ENCODE results near the gene SHC4. TPM values are rescaled to one million over a fixed set of nuclear protein-coding genes. Genes with fewer than 3 reads are reported as not detected.

Gene SHC4
- polyA plus RNA-seq, 3 donors, result 0.09 TPM; not detected in 2

- H3K27me3 Mint-ChIP-seq (ENCODE audit: low read depth in 3 of 3), result no peaks in the 10 kb centered on the region
- H3K27ac Mint-ChIP-seq, result peak overlapping the region in 2 of 7 donors; percentile 0 to 16
- no CpG with 5 or more reads among the region's 1 CpG for WGBS (ENCODE audit: insufficient coverage)
- no peak overlapping the region for H3K4me2 ChIP-seq (replicated peaks; ENCODE audit: extremely low read depth, low read length, poor library complexity, severe bottlenecking)
- no peak overlapping the region for H3K4me3 Mint-ChIP-seq
- TF ChIP-seq, protein P1, sequence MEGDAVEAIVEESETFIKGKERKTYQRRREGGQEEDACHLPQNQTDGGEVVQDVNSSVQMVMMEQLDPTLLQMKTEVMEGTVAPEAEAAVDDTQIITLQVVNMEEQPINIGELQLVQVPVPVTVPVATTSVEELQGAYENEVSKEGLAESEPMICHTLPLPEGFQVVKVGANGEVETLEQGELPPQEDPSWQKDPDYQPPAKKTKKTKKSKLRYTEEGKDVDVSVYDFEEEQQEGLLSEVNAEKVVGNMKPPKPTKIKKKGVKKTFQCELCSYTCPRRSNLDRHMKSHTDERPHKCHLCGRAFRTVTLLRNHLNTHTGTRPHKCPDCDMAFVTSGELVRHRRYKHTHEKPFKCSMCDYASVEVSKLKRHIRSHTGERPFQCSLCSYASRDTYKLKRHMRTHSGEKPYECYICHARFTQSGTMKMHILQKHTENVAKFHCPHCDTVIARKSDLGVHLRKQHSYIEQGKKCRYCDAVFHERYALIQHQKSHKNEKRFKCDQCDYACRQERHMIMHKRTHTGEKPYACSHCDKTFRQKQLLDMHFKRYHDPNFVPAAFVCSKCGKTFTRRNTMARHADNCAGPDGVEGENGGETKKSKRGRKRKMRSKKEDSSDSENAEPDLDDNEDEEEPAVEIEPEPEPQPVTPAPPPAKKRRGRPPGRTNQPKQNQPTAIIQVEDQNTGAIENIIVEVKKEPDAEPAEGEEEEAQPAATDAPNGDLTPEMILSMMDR (IDR thresholded peaks at IDR 0.05), result no peak
- H3K27me3 ChIP-seq (ENCODE audit: control insufficient read depth in 2 of 2, insufficient read depth in 2 of 2, low read length in 2 of 2), result no peaks in the 10 kb centered on the region
- H3K79me2 ChIP-seq (ENCODE audit: insufficient read depth, low read length), result no peaks in the 10 kb centered on the region
- no peak overlapping the region for H3K9ac ChIP-seq (ENCODE audit: insufficient read depth, low read length, poor library complexity, severe bottlenecking)
- peak; percentile 1 to 50 (median 3) for DNase-seq
- no peak overlapping the region for H2AFZ ChIP-seq (ENCODE audit: insufficient read depth, low read depth, low read length, poor library complexity, severe bottlenecking)
- H3K27ac ChIP-seq (ENCODE audit: low read depth in 1 of 2, low read length in 2 of 2), result no peak overlapping the region
- H3K4me1 ChIP-seq (ENCODE audit: control insufficient read depth in 1 of 2, insufficient read depth in 2 of 2, low read length in 2 of 2), result no peaks in the 10 kb centered on the region
- H3K9me3 ChIP-seq (replicated peaks in 1 of 2; ENCODE audit: control insufficient read depth in 1 of 2, insufficient read depth in 1 of 2, low read length in 2 of 2), result no peaks in the 10 kb centered on the region
- H4K20me1 ChIP-seq (ENCODE audit: insufficient read depth, low read length), result no peaks in the 10 kb centered on the region
- peaks cover 60 to 84% of the 10 kb centered on the region in 2 donors for H3K36me3 ChIP-seq (replicated peaks in 1 of 2; ENCODE audit: control insufficient read depth in 1 of 2, insufficient read depth in 2 of 2, low read length in 2 of 2)
- intact Hi-C loops (cut with micrococcal nuclease), result no loop called here
- no peaks in the 10 kb centered on the region for H3K9me3 Mint-ChIP-seq
- H3K4me1 Mint-ChIP-seq, result peaks cover 2% of the 10 kb centered on the region
- peaks cover 70 to 73% of the 10 kb centered on the region in 2 donors for H3K36me3 Mint-ChIP-seq
- H3K4me3 ChIP-seq (replicated peaks in 1 of 3; ENCODE audit: low read depth in 2 of 3, low read length in 3 of 3), result no peak overlapping the region
These were observed 28.8 kb upstream of the SHC4 start for GRCh38 chr15:48992545-48992944.

- H3K4me1 Mint-ChIP-seq, result peaks cover 2% of the 10 kb centered on the region
- Histone ChIP-seq H3K27me3 (ENCODE audit: control insufficient read depth in 2 of 2, insufficient read depth in 2 of 2, low read length in 2 of 2) (no peaks in the 10 kb centered on the region), H3K27ac (ENCODE audit: low read depth in 1 of 2, low read length in 2 of 2) (no peak overlapping the region), H4K20me1 (ENCODE audit: insufficient read depth, low read length) (no peaks in the 10 kb centered on the region), H3K9me3 (replicated peaks in 1 of 2; ENCODE audit: control insufficient read depth in 1 of 2, insufficient read depth in 1 of 2, low read length in 2 of 2) (no peaks in the 10 kb centered on the region), H3K36me3 (replicated peaks in 1 of 2; ENCODE audit: control insufficient read depth in 1 of 2, insufficient read depth in 2 of 2, low read length in 2 of 2) (peaks cover 56 to 80% of the 10 kb centered on the region in 2 donors), H3K4me1 (ENCODE audit: control insufficient read depth in 1 of 2, insufficient read depth in 2 of 2, low read length in 2 of 2) (no peaks in the 10 kb centered on the region), H3K79me2 (ENCODE audit: insufficient read depth, low read length) (no peaks in the 10 kb centered on the region), H3K9ac (ENCODE audit: insufficient read depth, low read length, poor library complexity, severe bottlenecking) (no peak overlapping the region), H3K4me2 (replicated peaks; ENCODE audit: extremely low read depth, low read length, poor library complexity, severe bottlenecking) (no peak overlapping the region), H3K4me3 (replicated peaks in 1 of 3; ENCODE audit: low read depth in 2 of 3, low read length in 3 of 3) (no peak overlapping the region), H2AFZ (ENCODE audit: insufficient read depth, low read depth, low read length, poor library complexity, severe bottlenecking) (no peak overlapping the region)
- TF ChIP-seq, protein P1 (IDR thresholded peaks at IDR 0.05), result no peak
- no peaks in the 10 kb centered on the region for H3K9me3 Mint-ChIP-seq
- peaks cover 66 to 68% of the 10 kb centered on the region in 2 donors for H3K36me3 Mint-ChIP-seq
- H3K4me3 Mint-ChIP-seq, result no peak overlapping the region
- H3K27me3 Mint-ChIP-seq (ENCODE audit: low read depth in 3 of 3), result no peaks in the 10 kb centered on the region
- 100% methylated on average over 2 of the region's 6 CpGs for whole genome bisulfite sequencing (ENCODE audit: insufficient coverage)
- H3K27ac Mint-ChIP-seq, result peak overlapping the region in 2 of 7 donors; percentile 16 to 43
- intact Hi-C loops (cut with micrococcal nuclease), result no loop called here
- DNase-seq, result no peak
These were observed 28.4 kb upstream of the SHC4 start for GRCh38 chr15:48992096-48992495.

All from CD14-positive monocyte (primary cell).